Adipocyte (in vitro differentiated cells): ENCODE measurements around the gene PTPRR.

Experiments
- DNase-seq: peaks from one replicate; pipeline ENCODE4 v3.0.0-alpha.2; 2015; ENCODE audit warnings: low read depth
- H3K27me3 ChIP-seq: replicated peaks from 2 replicates; pipeline ENCODE4 v1.7.0; 2013; ENCODE audit warnings: mild to moderate bottlenecking, low read length, moderate library complexity; ENCODE audit not compliant: control insufficient read depth, insufficient read depth
- H3K36me3 ChIP-seq: 2 replicates; pipeline ENCODE4 v1.7.0; 2013; ENCODE audit warnings: low read length, mild to moderate bottlenecking, moderate library complexity; ENCODE audit not compliant: control insufficient read depth, insufficient read depth, severe bottlenecking
- H3K4me1 ChIP-seq: 2 replicates; pipeline ENCODE4 v1.7.0; 2013; ENCODE audit warnings: mild to moderate bottlenecking, low read length, moderate library complexity; ENCODE audit not compliant: control insufficient read depth, insufficient read depth
- H3K4me3 ChIP-seq: 2 replicates; pipeline ENCODE4 v1.7.0; 2013; ENCODE audit warnings: mild to moderate bottlenecking, low read length, moderate library complexity
- H3K9ac ChIP-seq: 2 replicates; pipeline ENCODE4 v1.7.0; 2013; ENCODE audit warnings: mild to moderate bottlenecking, low read length, moderate library complexity
- H3K9me3 ChIP-seq: 2 replicates; pipeline ENCODE4 v1.7.0; 2013; ENCODE audit warnings: mild to moderate bottlenecking, low read length, moderate library complexity; ENCODE audit not compliant: control insufficient read depth

PTPRR gene

DNA sequence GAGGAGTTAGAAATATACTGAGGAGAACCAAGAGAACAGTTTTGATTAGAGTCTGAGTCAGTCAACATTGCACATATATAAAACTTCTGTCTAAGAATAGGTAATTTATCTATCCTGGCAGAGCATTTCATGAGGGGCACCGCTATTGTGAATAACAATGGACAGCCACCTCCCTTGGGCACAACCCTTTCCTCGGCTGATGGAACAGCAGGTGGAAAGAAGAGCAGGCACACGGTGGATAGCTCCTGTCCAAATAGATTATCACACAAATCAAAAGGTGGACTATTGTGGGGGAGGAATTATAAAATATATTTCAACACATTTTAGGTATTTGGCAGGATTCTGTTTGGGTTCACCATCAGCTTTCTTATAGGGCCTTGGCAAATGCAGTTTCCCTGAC, 199.3 kb downstream of the PTPRR start:
- Histone ChIP-seq H3K9ac (no peak overlapping the region), H3K36me3 (no peaks in the 10 kb centered on the region), H3K4me1 (no peaks in the 10 kb centered on the region), H3K4me3 (no peak overlapping the region), H3K9me3 (no peaks in the 10 kb centered on the region), H3K27me3 (no peaks in the 10 kb centered on the region)
- no peak for DNase-seq

DNA sequence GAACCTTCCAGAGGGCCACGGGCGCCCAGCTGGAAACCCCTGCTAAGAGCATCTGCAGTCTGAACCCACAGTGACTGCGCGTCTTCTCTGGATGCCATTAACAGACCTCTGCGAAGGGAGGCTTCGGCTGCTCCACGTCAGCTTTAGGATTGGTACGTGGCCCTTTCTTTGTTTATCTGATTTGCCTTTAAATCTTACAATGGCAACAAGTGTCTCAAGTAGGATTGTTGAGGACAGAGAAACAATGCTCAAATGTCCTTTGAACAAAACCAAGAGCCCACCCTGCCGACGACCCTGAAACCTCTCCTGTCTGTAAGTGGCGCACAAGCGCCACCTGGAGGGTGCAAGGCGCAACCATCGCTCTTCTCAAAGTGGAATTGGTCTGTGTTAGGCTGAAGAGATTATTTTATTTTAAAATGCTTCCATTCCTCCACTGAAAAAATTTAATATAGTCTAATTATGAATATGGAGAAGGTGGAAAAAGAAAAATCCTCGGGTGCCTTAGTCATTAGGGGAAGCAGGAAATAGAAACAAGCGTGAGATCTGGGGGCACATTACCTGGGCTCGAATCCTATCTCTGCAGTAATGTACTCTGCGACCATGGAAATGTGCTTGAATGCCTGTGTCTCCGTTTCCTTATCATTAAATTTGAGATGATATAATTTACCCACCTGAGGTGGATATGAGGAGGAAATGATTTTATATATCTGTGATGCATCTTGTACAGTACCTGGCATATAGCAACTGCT, 200.7 kb downstream of the PTPRR start:
- Histone ChIP-seq H3K4me3 (peak overlapping the region; percentile 61), H3K9me3 (no peaks in the 10 kb centered on the region)

DNA sequence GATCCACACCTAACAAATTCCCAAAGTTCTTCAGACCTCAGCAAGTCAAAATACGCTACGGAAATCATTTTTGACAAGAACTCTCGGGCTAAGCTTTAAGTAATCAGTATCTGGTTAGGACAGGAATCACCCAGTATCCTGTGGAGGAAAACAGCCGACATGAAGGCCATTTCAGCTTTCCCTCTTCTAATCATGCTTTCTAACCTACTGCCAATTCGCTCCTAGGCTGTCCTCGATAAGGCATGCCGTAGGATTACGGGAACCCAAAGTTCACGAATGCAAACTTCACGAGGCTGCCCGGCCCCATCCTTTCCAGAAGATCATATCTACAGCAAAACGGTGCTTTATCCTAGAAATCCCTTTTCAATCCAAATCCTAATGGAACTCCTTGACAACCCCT, 201.5 kb downstream of the PTPRR start:
- H3K4me3 ChIP-seq: no peak overlapping the region
- no peaks in the 10 kb centered on the region for H3K36me3 ChIP-seq
- no peak for DNase-seq
- H3K27me3 ChIP-seq: no peaks in the 10 kb centered on the region
- H3K9me3 ChIP-seq: no peaks in the 10 kb centered on the region
- no peaks in the 10 kb centered on the region for H3K4me1 ChIP-seq
- H3K9ac ChIP-seq: no peak overlapping the region

More for the DNA sequence above, 200.7 kb downstream of the PTPRR start:
- Histone ChIP-seq H3K9ac (peak overlapping the region; percentile 24), H3K36me3 (no peaks in the 10 kb centered on the region), H3K4me1 (no peaks in the 10 kb centered on the region), H3K27me3 (no peaks in the 10 kb centered on the region)
- peak; percentile 72 for DNase-seq

DNA sequence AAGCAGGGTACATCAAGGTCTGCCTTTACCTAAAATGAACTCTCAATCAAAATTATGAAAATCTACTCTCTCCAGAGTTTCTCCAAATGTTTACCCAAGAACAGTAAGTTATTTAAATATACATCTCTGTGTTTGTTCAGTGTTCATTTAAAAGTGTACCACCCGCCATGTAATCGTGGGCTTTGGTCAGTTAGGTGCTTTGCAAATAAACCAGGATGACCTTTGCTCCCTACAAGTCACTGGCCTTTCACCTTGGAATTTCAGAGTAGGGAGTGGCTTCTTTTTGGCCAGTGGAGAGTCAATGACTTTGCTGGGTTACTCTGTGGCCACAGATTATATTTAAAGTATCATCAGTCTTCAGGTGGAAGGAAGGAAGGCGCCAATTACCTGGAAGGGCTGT, 208.7 kb downstream of the PTPRR start:
- no peaks in the 10 kb centered on the region for H3K27me3 ChIP-seq
- H3K36me3 ChIP-seq: no peaks in the 10 kb centered on the region
- H3K4me1 ChIP-seq: no peaks in the 10 kb centered on the region
- no peaks in the 10 kb centered on the region for H3K9me3 ChIP-seq
- no peak overlapping the region for H3K9ac ChIP-seq
- no peak for DNase-seq
- no peak overlapping the region for H3K4me3 ChIP-seq

DNA sequence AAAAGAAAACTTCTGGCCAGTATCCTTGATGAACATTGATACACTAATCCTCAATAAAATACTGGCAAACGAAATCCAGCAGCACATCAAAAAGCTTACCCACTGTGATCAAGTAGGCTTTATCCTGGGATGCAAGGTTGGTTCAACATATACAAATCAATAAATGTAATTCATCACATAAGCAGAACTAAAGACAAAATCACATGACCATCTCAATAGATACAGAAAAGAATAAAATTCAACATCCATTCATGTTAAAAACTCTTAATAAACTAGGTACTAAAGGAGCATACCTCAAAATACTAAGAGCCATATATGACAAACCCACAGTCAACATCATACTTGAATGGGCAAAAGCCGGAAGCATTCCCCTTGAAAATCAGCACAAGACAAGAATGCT, 211.5 kb downstream of the PTPRR start:
- no peak overlapping the region for H3K9ac ChIP-seq
- H3K4me1 ChIP-seq: no peaks in the 10 kb centered on the region
- H3K36me3 ChIP-seq: no peaks in the 10 kb centered on the region
- no peak overlapping the region for H3K4me3 ChIP-seq
- H3K27me3 ChIP-seq: no peaks in the 10 kb centered on the region
- no peaks in the 10 kb centered on the region for H3K9me3 ChIP-seq
- no peak for DNase-seq

DNA sequence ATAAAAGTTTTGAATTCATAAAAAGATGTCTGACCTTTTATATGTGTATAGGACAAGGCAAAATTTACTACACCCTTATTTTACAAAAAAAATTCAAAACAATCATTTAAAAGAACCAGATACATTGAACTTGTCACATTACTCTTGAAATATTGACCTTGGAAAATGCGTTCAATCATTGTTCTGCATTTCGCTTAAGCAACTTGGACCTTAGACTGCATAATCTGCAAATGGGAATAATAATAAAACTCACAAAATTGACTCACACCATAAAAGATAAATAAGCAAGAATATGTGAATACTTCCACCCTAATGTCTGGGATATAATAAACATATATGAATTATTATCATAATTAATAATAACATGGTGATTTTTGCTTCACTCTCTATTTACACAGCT, 213.9 kb downstream of the PTPRR start:
- H3K9me3 ChIP-seq: no peaks in the 10 kb centered on the region
- no peak overlapping the region for H3K4me3 ChIP-seq
- no peak overlapping the region for H3K9ac ChIP-seq
- no peak for DNase-seq
- no peaks in the 10 kb centered on the region for H3K27me3 ChIP-seq
- no peaks in the 10 kb centered on the region for H3K4me1 ChIP-seq
- no peaks in the 10 kb centered on the region for H3K36me3 ChIP-seq

DNA sequence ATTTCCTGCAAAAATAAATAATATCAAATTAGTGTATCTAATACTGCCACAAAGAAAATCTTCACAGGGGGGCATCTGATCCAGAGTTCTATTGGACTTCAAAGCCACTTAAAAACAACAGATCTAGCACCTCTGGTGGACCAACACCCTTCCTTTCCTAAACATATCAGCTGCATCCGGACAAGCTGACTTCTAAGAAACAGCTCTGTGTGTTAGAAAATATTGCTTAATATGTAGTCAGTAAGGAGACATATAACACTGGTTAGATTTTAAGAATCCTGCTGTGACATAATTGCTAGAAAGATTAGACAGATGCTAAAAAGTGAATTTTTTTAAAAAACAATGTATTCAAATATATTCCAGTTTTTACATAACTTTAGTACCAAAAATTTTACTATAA, 222.2 kb downstream of the PTPRR start:
- Histone ChIP-seq H3K27me3 (no peaks in the 10 kb centered on the region), H3K4me3 (no peak overlapping the region), H3K9me3 (no peaks in the 10 kb centered on the region), H3K36me3 (no peaks in the 10 kb centered on the region), H3K4me1 (no peaks in the 10 kb centered on the region), H3K9ac (no peak overlapping the region)
- no peak for DNase-seq

DNA sequence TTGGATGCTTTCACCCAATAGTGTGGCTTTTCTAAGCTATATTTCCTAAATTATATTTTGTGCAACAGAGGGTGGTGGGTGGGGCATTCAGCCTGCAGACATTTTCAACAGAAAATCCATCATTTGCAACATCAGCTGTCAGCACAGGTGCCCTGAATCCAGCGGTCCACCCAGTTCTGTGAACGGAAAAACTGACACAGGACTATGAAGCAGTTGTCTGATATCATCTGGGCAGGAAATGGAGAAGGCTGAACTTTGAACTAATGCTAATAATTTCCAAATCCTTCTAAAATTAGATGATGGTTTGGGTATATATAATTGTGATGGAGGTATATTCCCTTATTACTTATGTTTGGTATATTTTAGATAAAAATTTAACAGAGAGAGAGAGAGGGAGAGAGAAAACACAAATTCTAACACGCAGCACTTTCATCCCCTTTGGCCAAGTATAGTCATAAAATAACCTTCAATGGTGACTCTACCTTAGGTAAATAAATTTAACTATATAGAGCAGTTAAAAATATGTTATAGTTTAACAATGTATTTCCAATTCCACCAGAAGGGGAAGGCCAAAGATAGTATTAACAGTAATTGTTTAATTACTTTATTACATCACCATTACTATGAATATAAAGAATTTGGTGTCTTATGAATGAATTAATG, 225.0 kb downstream of the PTPRR start:
- Histone ChIP-seq H3K4me3 (no peak overlapping the region), H3K9me3 (no peaks in the 10 kb centered on the region), H3K36me3 (no peaks in the 10 kb centered on the region), H3K9ac (no peak overlapping the region), H3K4me1 (no peaks in the 10 kb centered on the region), H3K27me3 (no peaks in the 10 kb centered on the region)
- no peak for DNase-seq

DNA sequence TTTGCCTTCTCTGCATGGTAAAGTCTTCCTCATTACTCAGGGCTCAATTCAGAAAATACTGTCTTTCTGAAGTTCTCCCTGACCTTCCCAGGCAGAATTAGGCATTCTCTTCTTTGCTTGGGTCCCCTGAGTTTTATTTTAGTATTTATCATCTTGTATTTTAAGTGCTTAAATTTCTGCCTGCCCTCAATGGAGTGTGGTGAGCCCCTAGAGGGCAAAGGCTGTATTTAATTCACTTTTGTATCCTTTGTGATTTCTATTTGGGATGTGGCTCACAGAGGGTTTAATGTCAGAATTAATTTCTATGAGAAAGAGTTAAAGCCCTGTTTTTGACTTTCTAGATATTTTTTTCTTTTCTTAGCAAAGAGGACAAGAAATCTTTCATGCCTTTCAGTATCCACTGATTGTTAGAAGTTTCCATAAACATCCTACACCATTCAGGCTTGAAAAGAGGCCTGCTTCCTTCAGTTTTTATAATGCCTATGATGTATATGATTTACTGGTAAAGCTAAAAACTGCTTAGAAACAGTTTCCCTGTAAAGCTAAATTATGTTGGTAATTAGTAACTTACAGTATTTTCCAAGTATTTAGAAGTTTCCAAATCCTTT, 227.8 kb downstream of the PTPRR start:
- H3K4me3 ChIP-seq: no peak overlapping the region
- no peaks in the 10 kb centered on the region for H3K27me3 ChIP-seq
- H3K36me3 ChIP-seq: no peaks in the 10 kb centered on the region
- DNase-seq: peak; percentile 47
- H3K4me1 ChIP-seq: no peaks in the 10 kb centered on the region
- no peaks in the 10 kb centered on the region for H3K9me3 ChIP-seq
- no peak overlapping the region for H3K9ac ChIP-seq

DNA sequence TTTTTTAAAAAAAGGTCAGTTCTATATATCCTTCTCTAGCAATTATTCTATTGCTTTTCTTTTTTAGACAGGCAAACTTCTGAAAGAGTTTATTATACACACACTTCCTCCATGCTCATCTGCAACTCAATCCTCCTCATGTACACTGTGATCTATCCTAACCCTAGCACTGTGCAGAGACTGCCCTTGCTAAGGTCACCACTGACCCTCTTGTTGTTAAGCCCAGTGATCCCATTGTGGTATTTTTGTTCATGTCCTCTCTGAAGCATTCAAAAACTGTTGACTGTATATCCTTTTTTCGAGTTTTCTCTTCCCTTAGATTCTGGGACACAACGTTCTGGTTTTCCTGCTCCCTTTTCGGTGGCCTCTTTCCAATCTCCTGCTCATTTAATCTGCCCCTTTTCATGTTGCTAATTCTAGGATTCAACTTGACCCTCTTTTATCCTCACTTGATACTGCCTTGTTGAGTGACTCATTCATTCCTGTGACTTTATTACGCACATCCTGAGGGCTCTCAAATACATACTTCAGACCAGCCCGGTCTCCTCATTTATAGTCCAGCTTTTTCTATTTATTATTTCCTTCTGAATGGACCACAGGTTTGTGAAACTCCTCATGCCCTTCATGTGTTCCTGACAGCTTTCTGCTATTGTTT, 229.4 kb downstream of the PTPRR start:
- H3K36me3 ChIP-seq: no peaks in the 10 kb centered on the region
- H3K9ac ChIP-seq: no peak overlapping the region
- peak; percentile 40 for DNase-seq
- H3K27me3 ChIP-seq: no peaks in the 10 kb centered on the region
- no peaks in the 10 kb centered on the region for H3K4me1 ChIP-seq
- H3K4me3 ChIP-seq: no peak overlapping the region
- H3K9me3 ChIP-seq: no peaks in the 10 kb centered on the region

DNA sequence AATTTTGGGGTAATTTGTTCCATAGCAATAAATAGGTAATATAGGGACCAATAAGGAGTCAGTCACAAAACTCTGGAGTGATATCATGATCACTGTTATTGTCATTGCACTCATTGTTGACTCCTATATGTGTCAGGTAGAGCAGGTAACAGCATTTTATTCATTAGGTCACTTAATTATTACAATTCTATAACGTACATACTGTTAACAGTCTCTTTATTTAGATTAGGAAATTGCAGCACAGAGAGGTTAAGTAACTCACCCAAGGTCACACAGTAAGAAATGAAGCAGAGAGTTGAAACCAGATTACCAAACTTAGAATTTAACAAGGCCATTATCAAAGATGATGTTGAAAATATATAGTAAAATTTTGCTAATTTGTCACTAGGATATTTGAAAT, 233.6 kb downstream of the PTPRR start:
- H3K9me3 ChIP-seq: no peaks in the 10 kb centered on the region
- H3K4me3 ChIP-seq: no peak overlapping the region
- no peaks in the 10 kb centered on the region for H3K36me3 ChIP-seq
- H3K4me1 ChIP-seq: no peaks in the 10 kb centered on the region
- H3K27me3 ChIP-seq: no peaks in the 10 kb centered on the region
- DNase-seq: no peak
- H3K9ac ChIP-seq: no peak overlapping the region
